GM12873 (cell line): ENCODE measurements around the gene ICOS.

Experiments used
- TF ChIP-seq, protein P1 (sequence below): IDR thresholded peaks from 2 replicates; pipeline ENCODE4 v1.5.1; 2012; ENCODE audit warnings: low read depth, mild to moderate bottlenecking, moderate library complexity, low read length, control low read depth; ENCODE audit not compliant: insufficient read depth; ENCODE audit errors: missing control alignments

ICOS gene

GRCh38 chr2:203959265-203959664, 22.7 kb downstream of the ICOS start:
- TF ChIP-seq, protein P1, sequence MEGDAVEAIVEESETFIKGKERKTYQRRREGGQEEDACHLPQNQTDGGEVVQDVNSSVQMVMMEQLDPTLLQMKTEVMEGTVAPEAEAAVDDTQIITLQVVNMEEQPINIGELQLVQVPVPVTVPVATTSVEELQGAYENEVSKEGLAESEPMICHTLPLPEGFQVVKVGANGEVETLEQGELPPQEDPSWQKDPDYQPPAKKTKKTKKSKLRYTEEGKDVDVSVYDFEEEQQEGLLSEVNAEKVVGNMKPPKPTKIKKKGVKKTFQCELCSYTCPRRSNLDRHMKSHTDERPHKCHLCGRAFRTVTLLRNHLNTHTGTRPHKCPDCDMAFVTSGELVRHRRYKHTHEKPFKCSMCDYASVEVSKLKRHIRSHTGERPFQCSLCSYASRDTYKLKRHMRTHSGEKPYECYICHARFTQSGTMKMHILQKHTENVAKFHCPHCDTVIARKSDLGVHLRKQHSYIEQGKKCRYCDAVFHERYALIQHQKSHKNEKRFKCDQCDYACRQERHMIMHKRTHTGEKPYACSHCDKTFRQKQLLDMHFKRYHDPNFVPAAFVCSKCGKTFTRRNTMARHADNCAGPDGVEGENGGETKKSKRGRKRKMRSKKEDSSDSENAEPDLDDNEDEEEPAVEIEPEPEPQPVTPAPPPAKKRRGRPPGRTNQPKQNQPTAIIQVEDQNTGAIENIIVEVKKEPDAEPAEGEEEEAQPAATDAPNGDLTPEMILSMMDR, result no peak

GRCh38 chr2:203959672-203960071, 23.1 kb downstream of the ICOS start:
- TF ChIP-seq, protein P1, result no peak

DNA sequence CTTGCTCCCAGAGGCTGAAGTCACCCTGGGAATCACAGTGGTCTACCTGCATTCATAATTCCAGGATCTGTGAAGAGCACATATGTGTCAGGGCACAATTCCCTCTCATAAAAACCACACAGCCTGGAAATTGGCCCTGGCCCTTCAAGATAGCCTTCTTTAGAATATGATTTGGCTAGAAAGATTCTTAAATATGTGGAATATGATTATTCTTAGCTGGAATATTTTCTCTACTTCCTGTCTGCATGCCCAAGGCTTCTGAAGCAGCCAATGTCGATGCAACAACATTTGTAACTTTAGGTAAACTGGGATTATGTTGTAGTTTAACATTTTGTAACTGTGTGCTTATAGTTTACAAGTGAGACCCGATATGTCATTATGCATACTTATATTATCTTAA, 24.2 kb downstream of the ICOS start:
- TF ChIP-seq, protein P1, result no peak

- TF ChIP-seq, protein P1, result no peak
Measured at GRCh38 chr2:203971251-203971650, 34.7 kb downstream of the ICOS start.

GRCh38 chr2:203972066-203972465, 35.5 kb downstream of the ICOS start:
- TF ChIP-seq, protein P1, result no peak

DNA sequence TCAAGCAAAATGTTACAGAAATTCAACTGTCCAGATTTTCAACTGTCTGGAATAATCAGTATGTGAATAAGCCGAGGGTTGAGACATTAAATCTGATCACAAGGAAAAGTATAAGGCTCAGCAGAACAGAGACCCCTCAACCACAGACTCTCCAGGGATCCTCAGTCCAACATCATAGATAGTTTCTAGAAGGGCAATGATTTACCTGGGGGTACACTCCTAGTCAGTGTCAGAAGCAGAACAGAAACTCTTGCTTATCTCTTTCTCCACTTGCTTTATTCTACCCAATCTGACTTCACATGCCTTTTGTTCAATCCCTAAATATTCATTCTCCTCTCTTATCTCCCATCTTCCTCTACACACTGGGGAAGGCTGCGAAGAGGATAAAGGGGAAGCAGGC, 36.4 kb downstream of the ICOS start:
- TF ChIP-seq, protein P1, result no peak

DNA sequence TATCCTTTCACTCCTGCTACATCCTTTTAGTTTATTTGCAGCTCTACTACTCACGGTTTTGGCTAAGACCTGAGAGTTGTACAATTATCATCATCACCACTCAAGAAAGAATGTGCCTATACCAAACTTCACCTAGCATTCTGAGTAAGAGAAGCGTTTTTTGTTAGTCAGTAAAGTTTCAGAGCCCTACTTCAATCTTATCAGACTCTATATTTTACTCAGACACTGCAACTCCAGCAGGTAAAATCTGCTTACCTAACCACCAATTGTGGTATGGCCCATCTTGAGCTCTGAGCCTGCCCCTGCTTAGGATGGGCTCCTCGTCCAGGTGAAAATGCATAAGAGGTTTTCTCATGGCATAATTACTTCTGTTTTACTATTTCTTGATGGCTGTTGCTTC, 37.1 kb downstream of the ICOS start:
- TF ChIP-seq, protein P1, result no peak
